WTC11 (cell line): ENCODE measurements around the gene USP38.

Source experiments
- ATF3 ChIP-seq: sonication (generic); formaldehyde crosslinking; conservative IDR thresholded peaks from 2 replicates; pipeline ENCODE4 v1.8.1; 2022; ENCODE audit warnings: mild to moderate bottlenecking, missing genetic modification reagents
- CTCF ChIP-seq: fragments of 200-600 bp; IDR thresholded peaks from 2 replicates; pipeline ENCODE4 v1.8.0; 2022; ENCODE audit warnings: antibody characterized with exemption
- ELF4 ChIP-seq: sonication (generic); formaldehyde crosslinking; IDR thresholded peaks from 2 replicates; pipeline ENCODE4 v1.8.1; 2022; ENCODE audit warnings: low read depth, mild to moderate bottlenecking, moderate library complexity, missing genetic modification reagents
- FOXK1 ChIP-seq: sonication (generic); formaldehyde crosslinking; IDR thresholded peaks from 2 replicates; pipeline ENCODE4 v1.8.0; 2022; ENCODE audit warnings: mild to moderate bottlenecking, moderate library complexity, missing genetic modification reagents
- NFATC4 ChIP-seq: fragments of 250-450 bp; sonication (Bioruptor Pico); IDR thresholded peaks from 2 replicates; pipeline ENCODE4 v1.9.0; 2021; ENCODE audit warnings: mild to moderate bottlenecking
- NFE2L1 ChIP-seq: sonication (generic); formaldehyde crosslinking; IDR thresholded peaks from 2 replicates; pipeline ENCODE4 v1.8.1; 2023; ENCODE audit warnings: missing genetic modification reagents
- NFYB ChIP-seq: sonication (generic); formaldehyde crosslinking; conservative IDR thresholded peaks from 2 replicates; pipeline ENCODE4 v1.8.0; 2022; ENCODE audit warnings: low read depth, missing genetic modification reagents
- NR2C2 ChIP-seq: sonication (generic); formaldehyde crosslinking; IDR thresholded peaks from 2 replicates; pipeline ENCODE4 v1.8.0; 2022; ENCODE audit warnings: mild to moderate bottlenecking, missing genetic modification reagents
- TCF7 ChIP-seq: sonication (generic); formaldehyde crosslinking; IDR thresholded peaks from 2 replicates; pipeline ENCODE4 v1.8.0; 2022; ENCODE audit warnings: mild to moderate bottlenecking, low read depth, missing genetic modification reagents, moderate library complexity
- ZNF121 ChIP-seq: sonication (generic); formaldehyde crosslinking; IDR thresholded peaks from 2 replicates; pipeline ENCODE4 v1.8.0; 2023; ENCODE audit warnings: missing genetic modification reagents
- ZNF512 ChIP-seq: sonication (generic); formaldehyde crosslinking; IDR thresholded peaks from 2 replicates; pipeline ENCODE4 v1.8.1; 2022; ENCODE audit warnings: missing genetic modification reagents, borderline replicate concordance
- TF ChIP-seq, protein P1 (sequence below): sonication (generic); formaldehyde crosslinking; conservative IDR thresholded peaks from 2 replicates; pipeline ENCODE4 v1.8.1; 2023; ENCODE audit warnings: mild to moderate bottlenecking, low read depth, missing genetic modification reagents, moderate library complexity

- TF ChIP-seq CTCF (no peak), TCF7 (no peak), ZNF121 (CRISPR knock-in tag) (no peak), NFATC4 (CRISPR knock-in tag) (no peak), ZNF512 (CRISPR knock-in tag) (no peak), NFE2L1 (CRISPR knock-in tag) (no peak), FOXK1 (CRISPR knock-in tag) (no peak), NFYB (CRISPR knock-in tag) (no peak), NR2C2 (no peak), ELF4 (CRISPR knock-in tag) (no peak), ATF3 (CRISPR knock-in tag) (no peak)
- TF ChIP-seq, protein P1, sequence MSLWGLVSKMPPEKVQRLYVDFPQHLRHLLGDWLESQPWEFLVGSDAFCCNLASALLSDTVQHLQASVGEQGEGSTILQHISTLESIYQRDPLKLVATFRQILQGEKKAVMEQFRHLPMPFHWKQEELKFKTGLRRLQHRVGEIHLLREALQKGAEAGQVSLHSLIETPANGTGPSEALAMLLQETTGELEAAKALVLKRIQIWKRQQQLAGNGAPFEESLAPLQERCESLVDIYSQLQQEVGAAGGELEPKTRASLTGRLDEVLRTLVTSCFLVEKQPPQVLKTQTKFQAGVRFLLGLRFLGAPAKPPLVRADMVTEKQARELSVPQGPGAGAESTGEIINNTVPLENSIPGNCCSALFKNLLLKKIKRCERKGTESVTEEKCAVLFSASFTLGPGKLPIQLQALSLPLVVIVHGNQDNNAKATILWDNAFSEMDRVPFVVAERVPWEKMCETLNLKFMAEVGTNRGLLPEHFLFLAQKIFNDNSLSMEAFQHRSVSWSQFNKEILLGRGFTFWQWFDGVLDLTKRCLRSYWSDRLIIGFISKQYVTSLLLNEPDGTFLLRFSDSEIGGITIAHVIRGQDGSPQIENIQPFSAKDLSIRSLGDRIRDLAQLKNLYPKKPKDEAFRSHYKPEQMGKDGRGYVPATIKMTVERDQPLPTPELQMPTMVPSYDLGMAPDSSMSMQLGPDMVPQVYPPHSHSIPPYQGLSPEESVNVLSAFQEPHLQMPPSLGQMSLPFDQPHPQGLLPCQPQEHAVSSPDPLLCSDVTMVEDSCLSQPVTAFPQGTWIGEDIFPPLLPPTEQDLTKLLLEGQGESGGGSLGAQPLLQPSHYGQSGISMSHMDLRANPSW (CRISPR knock-in tag), result no peak
Observed at GRCh38 chr4:143248827-143249226, 64.1 kb downstream of the USP38 start.
